ENCODE measurements around the gene GIMAP4.
"Not testable (repeated sequence)": the region's sequence is repeated elsewhere in the genome, so short reads cannot be mapped to it uniquely, and the experiment has no call there.

Gene GIMAP4

DNA sequence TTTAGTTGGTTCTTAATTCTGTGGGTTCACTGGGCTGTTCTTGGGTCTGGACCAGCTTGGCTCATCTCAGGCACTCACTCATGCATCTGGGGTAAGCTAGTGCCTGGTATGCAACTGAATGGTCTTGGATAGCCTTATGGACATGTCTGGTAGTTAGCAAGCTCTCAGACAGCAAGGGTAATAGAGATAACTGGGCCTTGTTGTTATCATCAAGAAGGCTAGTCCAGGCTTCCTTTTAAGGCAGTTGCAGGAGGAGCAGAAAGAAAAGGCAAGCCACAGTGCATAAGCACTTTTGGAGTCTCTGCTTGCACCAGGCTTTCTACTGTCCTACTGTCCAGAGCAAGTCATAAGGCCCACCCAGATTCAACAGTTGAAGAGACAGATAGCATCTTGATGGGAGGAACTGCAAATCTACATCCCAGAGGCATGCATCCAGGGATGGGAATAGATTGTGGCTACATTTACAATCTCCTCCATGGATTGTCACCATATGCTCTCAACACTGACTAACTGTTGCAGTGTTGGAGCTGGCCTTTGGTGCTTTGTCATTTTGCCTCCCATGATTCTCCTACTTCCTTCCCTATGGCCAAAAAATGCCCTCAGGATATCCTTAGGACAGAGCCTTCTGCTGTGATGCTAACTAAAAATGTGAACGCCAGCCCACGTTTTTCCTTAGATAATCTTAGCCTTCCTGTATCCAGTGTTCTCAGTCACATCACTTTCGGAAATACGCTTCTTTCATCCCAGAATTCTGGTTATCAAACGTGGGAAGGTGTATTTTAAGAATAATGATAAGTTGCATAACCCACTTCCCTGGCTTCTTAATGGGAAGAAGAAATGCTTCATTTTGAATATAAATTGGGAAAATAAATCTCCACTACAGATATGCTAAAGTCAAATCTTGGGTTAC lies 3.6 kb downstream of the GIMAP4 start:
- no peak overlapping the region for H3K4me3 ChIP-seq (ENCODE audit: control insufficient read depth, low read depth, low read length)
- TF ChIP-seq, protein P1, sequence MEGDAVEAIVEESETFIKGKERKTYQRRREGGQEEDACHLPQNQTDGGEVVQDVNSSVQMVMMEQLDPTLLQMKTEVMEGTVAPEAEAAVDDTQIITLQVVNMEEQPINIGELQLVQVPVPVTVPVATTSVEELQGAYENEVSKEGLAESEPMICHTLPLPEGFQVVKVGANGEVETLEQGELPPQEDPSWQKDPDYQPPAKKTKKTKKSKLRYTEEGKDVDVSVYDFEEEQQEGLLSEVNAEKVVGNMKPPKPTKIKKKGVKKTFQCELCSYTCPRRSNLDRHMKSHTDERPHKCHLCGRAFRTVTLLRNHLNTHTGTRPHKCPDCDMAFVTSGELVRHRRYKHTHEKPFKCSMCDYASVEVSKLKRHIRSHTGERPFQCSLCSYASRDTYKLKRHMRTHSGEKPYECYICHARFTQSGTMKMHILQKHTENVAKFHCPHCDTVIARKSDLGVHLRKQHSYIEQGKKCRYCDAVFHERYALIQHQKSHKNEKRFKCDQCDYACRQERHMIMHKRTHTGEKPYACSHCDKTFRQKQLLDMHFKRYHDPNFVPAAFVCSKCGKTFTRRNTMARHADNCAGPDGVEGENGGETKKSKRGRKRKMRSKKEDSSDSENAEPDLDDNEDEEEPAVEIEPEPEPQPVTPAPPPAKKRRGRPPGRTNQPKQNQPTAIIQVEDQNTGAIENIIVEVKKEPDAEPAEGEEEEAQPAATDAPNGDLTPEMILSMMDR (IDR thresholded peaks at IDR 0.05; ENCODE audit: control insufficient read depth, insufficient read depth, low read depth, low read length, missing control alignments), result no peak
- DNase-seq (ENCODE audit: low read depth), result no peak

DNA sequence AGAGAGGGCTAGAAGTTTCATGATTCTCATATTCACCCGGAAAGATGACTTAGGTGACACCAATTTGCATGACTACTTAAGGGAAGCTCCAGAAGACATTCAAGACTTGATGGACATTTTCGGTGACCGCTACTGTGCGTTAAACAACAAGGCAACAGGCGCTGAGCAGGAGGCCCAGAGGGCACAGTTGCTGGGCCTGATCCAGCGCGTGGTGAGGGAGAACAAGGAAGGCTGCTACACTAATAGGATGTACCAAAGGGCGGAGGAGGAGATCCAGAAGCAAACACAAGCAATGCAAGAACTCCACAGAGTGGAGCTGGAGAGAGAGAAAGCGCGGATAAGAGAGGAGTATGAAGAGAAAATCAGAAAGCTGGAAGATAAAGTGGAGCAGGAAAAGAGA lies 5.3 kb downstream of the GIMAP4 start:
- TF ChIP-seq, protein P1 (IDR thresholded peaks at IDR 0.05; ENCODE audit: control insufficient read depth, insufficient read depth, low read depth, low read length, missing control alignments), result no peak
- DNase-seq (ENCODE audit: low read depth), result no peak
- no peak overlapping the region for H3K4me3 ChIP-seq (ENCODE audit: control insufficient read depth, low read depth, low read length)

DNA sequence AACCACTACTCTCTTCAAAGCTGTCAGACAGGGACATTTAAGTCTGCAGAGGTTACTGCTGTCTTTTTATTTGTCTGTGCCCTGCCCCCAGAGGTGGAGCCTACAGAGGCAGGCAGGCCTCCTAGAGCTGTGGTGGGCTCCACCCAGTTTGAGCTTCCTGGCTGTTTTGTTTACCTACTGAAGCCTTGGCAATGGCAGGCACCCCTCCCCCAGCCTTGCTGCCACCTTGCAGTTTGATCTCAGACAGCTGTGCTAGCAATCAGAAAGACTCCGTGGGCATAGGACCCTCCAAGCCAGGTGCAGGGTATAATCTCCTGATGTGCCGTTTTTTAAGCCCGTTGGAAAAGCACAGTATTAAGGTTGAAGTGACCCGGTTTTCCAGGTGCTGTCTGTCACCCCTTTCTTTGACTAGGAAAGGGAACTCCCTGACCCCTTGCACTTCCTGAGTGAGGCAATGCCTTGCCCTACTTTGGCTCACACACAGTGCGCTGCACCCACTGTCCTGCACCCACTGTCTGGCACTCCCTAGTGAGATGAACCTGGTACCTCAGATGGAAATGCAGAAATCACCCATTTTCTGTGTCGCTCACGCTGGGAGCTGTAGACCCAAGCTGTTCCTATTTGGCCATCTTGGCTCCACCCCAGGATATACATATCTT lies 12.9 kb downstream of the GIMAP4 start:
- DNase-seq (ENCODE audit: low read depth); H3K4me3 ChIP-seq (ENCODE audit: control insufficient read depth, low read depth, low read length): not testable (repeated sequence)

DNA sequence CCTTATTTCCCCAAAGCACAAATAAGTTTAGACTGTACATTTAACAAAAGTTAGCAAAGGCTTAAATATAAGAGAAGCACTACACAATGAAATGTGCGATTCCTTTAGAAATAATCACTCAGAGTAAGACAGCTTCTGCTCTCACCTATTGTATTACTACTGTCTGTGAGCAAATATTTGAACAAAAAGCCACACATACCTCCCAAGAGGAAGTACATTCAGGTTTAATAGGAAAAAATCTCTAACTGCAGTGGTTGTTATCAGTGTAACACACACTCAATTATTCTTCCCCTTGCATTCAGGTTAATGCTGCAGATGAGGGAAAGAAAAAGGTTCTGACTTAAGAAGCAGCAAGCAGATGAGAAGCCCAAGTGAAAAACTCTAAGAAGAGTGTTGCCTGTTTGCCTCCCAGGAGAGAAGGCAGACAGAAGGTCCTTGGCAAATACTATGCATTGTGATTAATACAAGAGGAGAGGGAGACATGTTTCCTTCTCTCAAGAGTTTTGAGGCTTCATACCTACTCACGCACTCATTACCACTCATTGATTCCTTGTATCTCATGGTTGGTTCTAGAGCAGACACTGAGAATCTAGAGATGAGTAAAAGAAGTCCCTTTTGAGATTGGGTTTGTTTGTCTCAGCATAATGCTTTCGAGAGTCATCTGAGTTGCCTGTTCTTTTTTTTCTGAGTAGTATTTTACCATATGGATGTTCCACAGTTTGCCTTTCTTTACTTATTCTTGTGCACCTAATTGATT lies 13.6 kb downstream of the GIMAP4 start:
- no peak for DNase-seq (ENCODE audit: low read depth)
- TF ChIP-seq, protein P1 (IDR thresholded peaks at IDR 0.05; ENCODE audit: control insufficient read depth, insufficient read depth, low read depth, low read length, missing control alignments), result no peak
- no peak overlapping the region for H3K4me3 ChIP-seq (ENCODE audit: control insufficient read depth, low read depth, low read length)

DNA sequence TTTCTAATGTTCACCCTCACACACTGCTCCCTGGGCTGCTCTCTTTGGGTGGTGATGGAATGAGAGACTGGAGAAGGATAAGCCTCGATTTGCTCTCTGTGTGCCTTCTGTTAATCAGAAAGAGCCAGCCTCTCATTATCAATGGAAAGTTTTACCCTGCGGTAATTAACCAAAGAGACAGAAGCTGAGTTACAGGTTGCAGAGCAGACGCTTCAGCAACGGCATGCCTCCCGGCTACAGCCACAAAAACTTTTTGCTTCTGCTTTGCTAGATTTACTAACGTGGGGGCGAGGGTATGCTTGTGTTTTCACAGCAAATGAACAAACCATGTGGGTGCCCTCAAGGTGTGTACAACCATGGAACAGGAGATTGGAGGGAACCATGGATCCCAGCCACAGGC lies 18.0 kb downstream of the GIMAP4 start:
- TF ChIP-seq, protein P1 (IDR thresholded peaks at IDR 0.05; ENCODE audit: control insufficient read depth, insufficient read depth, low read depth, low read length, missing control alignments), result no peak

DNA sequence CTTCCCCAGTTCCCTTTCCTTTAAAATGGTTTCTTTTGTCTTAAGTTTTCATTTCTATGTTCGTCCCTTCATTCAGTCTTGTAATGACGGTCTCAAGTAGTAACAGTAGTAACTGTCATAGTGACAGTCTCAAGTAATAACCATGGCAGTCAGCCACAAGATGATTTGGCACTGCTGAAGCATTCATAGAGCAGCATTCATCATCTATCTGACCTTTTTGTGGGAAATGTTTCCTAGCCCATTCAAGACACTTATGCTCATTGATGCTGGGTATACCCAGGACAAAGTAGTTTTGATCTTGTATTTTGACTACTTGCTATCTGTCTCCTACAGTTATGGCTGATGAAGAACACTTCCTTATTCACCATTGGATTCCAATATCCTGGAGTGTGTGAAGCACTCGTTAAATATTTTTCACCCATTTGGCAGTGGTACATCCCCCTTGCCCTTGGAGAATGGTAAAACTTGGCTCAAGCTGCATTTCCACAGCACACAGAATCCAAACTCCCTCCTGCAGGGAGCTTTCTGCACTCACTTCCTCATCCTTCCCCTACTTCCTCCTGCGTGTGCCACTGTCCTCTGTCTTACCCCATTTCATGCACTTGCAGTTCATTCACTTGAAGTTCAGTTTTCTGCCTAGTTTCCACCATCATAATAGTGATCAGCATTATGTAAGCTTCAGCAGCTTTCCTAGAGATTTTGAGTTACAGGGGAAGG lies 19.0 kb downstream of the GIMAP4 start:
- TF ChIP-seq, protein P1 (IDR thresholded peaks at IDR 0.05; ENCODE audit: control insufficient read depth, insufficient read depth, low read depth, low read length, missing control alignments), result no peak
- DNase-seq (ENCODE audit: low read depth), result no peak
- no peak overlapping the region for H3K4me3 ChIP-seq (ENCODE audit: control insufficient read depth, low read depth, low read length)

More for the DNA sequence above, 18.0 kb downstream of the GIMAP4 start:
- no peak for DNase-seq (ENCODE audit: low read depth)
- H3K4me3 ChIP-seq (ENCODE audit: control insufficient read depth, low read depth, low read length), result no peak overlapping the region
